ENCODE results near the gene COQ7.

DNA sequence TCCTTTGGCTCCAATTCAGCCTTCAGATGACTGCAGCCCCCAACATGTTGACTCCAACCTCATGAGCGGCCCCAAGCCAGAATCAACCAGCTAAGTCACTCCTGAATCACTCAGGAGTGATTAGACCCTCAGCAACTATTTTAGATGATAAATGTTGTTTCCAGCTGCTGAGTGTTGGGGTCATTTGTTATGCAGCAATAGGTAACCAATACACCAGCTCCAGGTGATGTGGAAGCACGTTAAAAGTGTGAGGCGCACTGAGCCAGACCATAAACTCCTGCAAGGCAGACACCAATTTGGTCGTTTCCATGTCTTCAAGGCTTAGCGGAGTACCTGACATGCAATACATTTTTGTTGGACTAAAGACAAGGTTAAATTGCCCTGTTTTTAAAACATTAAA is 17.5 kb downstream of the COQ7 start:
- TF ChIP-seq, protein P1, sequence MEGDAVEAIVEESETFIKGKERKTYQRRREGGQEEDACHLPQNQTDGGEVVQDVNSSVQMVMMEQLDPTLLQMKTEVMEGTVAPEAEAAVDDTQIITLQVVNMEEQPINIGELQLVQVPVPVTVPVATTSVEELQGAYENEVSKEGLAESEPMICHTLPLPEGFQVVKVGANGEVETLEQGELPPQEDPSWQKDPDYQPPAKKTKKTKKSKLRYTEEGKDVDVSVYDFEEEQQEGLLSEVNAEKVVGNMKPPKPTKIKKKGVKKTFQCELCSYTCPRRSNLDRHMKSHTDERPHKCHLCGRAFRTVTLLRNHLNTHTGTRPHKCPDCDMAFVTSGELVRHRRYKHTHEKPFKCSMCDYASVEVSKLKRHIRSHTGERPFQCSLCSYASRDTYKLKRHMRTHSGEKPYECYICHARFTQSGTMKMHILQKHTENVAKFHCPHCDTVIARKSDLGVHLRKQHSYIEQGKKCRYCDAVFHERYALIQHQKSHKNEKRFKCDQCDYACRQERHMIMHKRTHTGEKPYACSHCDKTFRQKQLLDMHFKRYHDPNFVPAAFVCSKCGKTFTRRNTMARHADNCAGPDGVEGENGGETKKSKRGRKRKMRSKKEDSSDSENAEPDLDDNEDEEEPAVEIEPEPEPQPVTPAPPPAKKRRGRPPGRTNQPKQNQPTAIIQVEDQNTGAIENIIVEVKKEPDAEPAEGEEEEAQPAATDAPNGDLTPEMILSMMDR (IDR thresholded peaks at IDR 0.05; ENCODE audit: insufficient read depth, low read length): no peak
- TF ChIP-seq GABPA (IDR thresholded peaks at IDR 0.05; ENCODE audit: low read depth): no peak
- TF ChIP-seq, protein P2, sequence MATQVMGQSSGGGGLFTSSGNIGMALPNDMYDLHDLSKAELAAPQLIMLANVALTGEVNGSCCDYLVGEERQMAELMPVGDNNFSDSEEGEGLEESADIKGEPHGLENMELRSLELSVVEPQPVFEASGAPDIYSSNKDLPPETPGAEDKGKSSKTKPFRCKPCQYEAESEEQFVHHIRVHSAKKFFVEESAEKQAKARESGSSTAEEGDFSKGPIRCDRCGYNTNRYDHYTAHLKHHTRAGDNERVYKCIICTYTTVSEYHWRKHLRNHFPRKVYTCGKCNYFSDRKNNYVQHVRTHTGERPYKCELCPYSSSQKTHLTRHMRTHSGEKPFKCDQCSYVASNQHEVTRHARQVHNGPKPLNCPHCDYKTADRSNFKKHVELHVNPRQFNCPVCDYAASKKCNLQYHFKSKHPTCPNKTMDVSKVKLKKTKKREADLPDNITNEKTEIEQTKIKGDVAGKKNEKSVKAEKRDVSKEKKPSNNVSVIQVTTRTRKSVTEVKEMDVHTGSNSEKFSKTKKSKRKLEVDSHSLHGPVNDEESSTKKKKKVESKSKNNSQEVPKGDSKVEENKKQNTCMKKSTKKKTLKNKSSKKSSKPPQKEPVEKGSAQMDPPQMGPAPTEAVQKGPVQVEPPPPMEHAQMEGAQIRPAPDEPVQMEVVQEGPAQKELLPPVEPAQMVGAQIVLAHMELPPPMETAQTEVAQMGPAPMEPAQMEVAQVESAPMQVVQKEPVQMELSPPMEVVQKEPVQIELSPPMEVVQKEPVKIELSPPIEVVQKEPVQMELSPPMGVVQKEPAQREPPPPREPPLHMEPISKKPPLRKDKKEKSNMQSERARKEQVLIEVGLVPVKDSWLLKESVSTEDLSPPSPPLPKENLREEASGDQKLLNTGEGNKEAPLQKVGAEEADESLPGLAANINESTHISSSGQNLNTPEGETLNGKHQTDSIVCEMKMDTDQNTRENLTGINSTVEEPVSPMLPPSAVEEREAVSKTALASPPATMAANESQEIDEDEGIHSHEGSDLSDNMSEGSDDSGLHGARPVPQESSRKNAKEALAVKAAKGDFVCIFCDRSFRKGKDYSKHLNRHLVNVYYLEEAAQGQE (IDR thresholded peaks at IDR 0.05; ENCODE audit: insufficient replicate concordance, low read depth): no peak
- TF ChIP-seq POLR2AphosphoS5 (IDR thresholded peaks at IDR 0.05; ENCODE audit: low read depth): no peak
- no peak for TF ChIP-seq SPI1 (IDR thresholded peaks at IDR 0.05; ENCODE audit: borderline replicate concordance, low read depth)

Measured in HL-60 (cell line).